IMR-90 (cell line): Measurements from ENCODE around the gene SYNPO2L. TPM values are rescaled to one million over a fixed set of nuclear protein-coding genes. Genes with fewer than 3 reads are reported as not detected.

ENCODE experiments used
- ATAC-seq: fragments of 200-7000 bp; cut with Tn5 transposase; 2 replicates; pipeline ENCODE4 v1.9.1; 2020; ENCODE audit warnings: low read depth, mild to moderate bottlenecking, moderate library complexity
- BruUV-seq: library from RNA; stranded (reverse); fragments of 400-500 nt; replicated peaks from 2 replicates; lab custom pipeline; 2021; lab: Mats Ljungman, UMichigan
- CTCF ChIA-PET: fragments of 300-600 bp; formaldehyde crosslinking; extraction: SDS; loops from one replicate; lab custom pipeline; 2021; ENCODE audit warnings: antibody characterized with exemption; lab: Yijun Ruan, JAX
- POLR2A ChIA-PET: fragments of 300-600 bp; sonication (Branson Sonifier 250); formaldehyde crosslinking; loops from one replicate; lab custom pipeline; 2022; ENCODE audit warnings: antibody characterized with exemption; ENCODE audit not compliant: unreplicated experiment; lab: Charles Lee
- DNase-seq: peaks from one replicate; pipeline ENCODE4 v3.0.0; 2013
- H2AFZ ChIP-seq: replicated peaks from 2 replicates; pipeline ENCODE3; 2013; ENCODE audit warnings: low read length, mild to moderate bottlenecking; ENCODE audit not compliant: poor library complexity
- H2AK5ac ChIP-seq: 2 replicates; pipeline ENCODE4 v1.6.1; 2013; ENCODE audit warnings: low read depth, low read length, inconsistent platforms
- H2AK9ac ChIP-seq: replicated peaks from 2 replicates; pipeline ENCODE3; 2013; ENCODE audit warnings: mild to moderate bottlenecking, low read depth, low read length, moderate library complexity; ENCODE audit not compliant: poor library complexity
- H2BK120ac ChIP-seq: 2 replicates; pipeline ENCODE4 v1.6.1; 2013; ENCODE audit warnings: low read depth, low read length, inconsistent platforms
- H2BK15ac ChIP-seq: 3 replicates; pipeline ENCODE4 v1.6.1; 2013; ENCODE audit warnings: low read depth, low read length, inconsistent platforms
- H2BK20ac ChIP-seq: 2 replicates; pipeline ENCODE4 v1.6.1; 2013; ENCODE audit warnings: low read depth, mild to moderate bottlenecking, inconsistent platforms, low read length, moderate library complexity
- H2BK5ac ChIP-seq: 2 replicates; pipeline ENCODE4 v1.6.1; 2013; ENCODE audit warnings: mild to moderate bottlenecking, low read depth, low read length, inconsistent platforms; ENCODE audit not compliant: poor library complexity, severe bottlenecking
- H3K14ac ChIP-seq: replicated peaks from 2 replicates; pipeline ENCODE4 v1.6.1; 2013; ENCODE audit warnings: low read depth, low read length, inconsistent platforms
- H3K18ac ChIP-seq: 2 replicates; pipeline ENCODE4 v1.6.1; 2013; ENCODE audit warnings: low read depth, low read length, control low read depth
- H3K23ac ChIP-seq: 2 replicates; pipeline ENCODE4 v1.6.1; 2013; ENCODE audit warnings: low read depth, low read length, inconsistent platforms
- H3K27ac ChIP-seq: 2 replicates; pipeline ENCODE4 v1.5.1; 2013; ENCODE audit warnings: mild to moderate bottlenecking, control low read depth, low read length; ENCODE audit not compliant: insufficient read depth
- H3K27me3 ChIP-seq: 2 replicates; pipeline ENCODE4 v1.6.1; 2013; ENCODE audit warnings: low read length; ENCODE audit not compliant: control insufficient read depth, insufficient read depth
- H3K36me3 ChIP-seq: 2 replicates; pipeline ENCODE4 v1.6.1; 2013; ENCODE audit warnings: low read length, mixed read lengths; ENCODE audit not compliant: control insufficient read depth, insufficient read depth
- H3K4ac ChIP-seq: 2 replicates; pipeline ENCODE4 v1.6.1; 2013; ENCODE audit warnings: low read depth, low read length, inconsistent platforms
- H3K4me1 ChIP-seq: 2 replicates; pipeline ENCODE4 v1.6.1; 2013; ENCODE audit warnings: low read length, mixed read lengths; ENCODE audit not compliant: control insufficient read depth, insufficient read depth
- H3K4me2 ChIP-seq: 2 replicates; pipeline ENCODE4 v1.6.1; 2013; ENCODE audit warnings: low read depth, mild to moderate bottlenecking, control low read depth, low read length, moderate library complexity
- H3K4me3 ChIP-seq: 2 replicates; pipeline ENCODE4 v1.5.1; 2013; ENCODE audit warnings: low read depth, mild to moderate bottlenecking, control low read depth, low read length, moderate library complexity; ENCODE audit not compliant: insufficient read depth
- H3K56ac ChIP-seq: 2 replicates; pipeline ENCODE4 v1.6.1; 2013; ENCODE audit warnings: low read length, inconsistent platforms; ENCODE audit not compliant: insufficient read depth; ENCODE audit errors: extremely low read depth
- H3K79me1 ChIP-seq, 2 experiments: 2 replicates each; pipeline ENCODE4 v1.6.1; 2013; ENCODE audit warnings: low read length in 2 of 2, inconsistent platforms in 1 of 2, low read depth in 1 of 2
- H3K9ac ChIP-seq: 2 replicates; pipeline ENCODE4 v1.6.1; 2013; ENCODE audit warnings: low read depth, low read length, control low read depth
- H3K9me1 ChIP-seq: 2 replicates; pipeline ENCODE4 v1.6.1; 2013; ENCODE audit warnings: low read length, inconsistent platforms; ENCODE audit not compliant: insufficient read depth
- H3K9me3 ChIP-seq: 2 replicates; pipeline ENCODE4 v1.6.1; 2013; ENCODE audit warnings: low read length; ENCODE audit not compliant: control insufficient read depth, insufficient read depth
- H4K20me1 ChIP-seq: 2 replicates; pipeline ENCODE4 v1.6.1; 2013; ENCODE audit warnings: low read length, inconsistent platforms; ENCODE audit not compliant: insufficient read depth
- H4K5ac ChIP-seq: 2 replicates; pipeline ENCODE4 v1.6.1; 2013; ENCODE audit warnings: mild to moderate bottlenecking, low read depth, low read length, control low read depth
- H4K8ac ChIP-seq, 2 experiments: 2 replicates each; pipeline ENCODE4 v1.6.1; 2013; ENCODE audit warnings: low read depth in 2 of 2, low read length in 2 of 2, control low read depth in 1 of 2, inconsistent platforms in 1 of 2
- H4K91ac ChIP-seq: 2 replicates; pipeline ENCODE4 v1.6.1; 2013; ENCODE audit warnings: low read depth, low read length, inconsistent platforms; ENCODE audit not compliant: insufficient read depth
- CHD1 ChIP-seq: IDR thresholded peaks from 2 replicates; pipeline ENCODE4 v1.6.1; 2012; ENCODE audit warnings: low read depth, low read length, improper control_type of control experiment
- FOS ChIP-seq: fragments of 150-350 bp; IDR thresholded peaks from 2 replicates; pipeline ENCODE4 v1.6.1; 2016; ENCODE audit warnings: low read depth, low read length
- MAFK ChIP-seq: IDR thresholded peaks from 2 replicates; pipeline ENCODE4 v1.6.1; 2012; ENCODE audit warnings: low read depth, low read length, improper control_type of control experiment
- NFE2L2 ChIP-seq: fragments of 150-350 bp; IDR thresholded peaks from 2 replicates; pipeline ENCODE4 v1.6.1; 2016; ENCODE audit warnings: low read depth, mild to moderate bottlenecking, low read length
- RCOR1 ChIP-seq: IDR thresholded peaks from 2 replicates; pipeline ENCODE4 v1.6.1; 2012; ENCODE audit warnings: mild to moderate bottlenecking, low read length, improper control_type of control experiment; ENCODE audit not compliant: insufficient replicate concordance
- RFX5 ChIP-seq: IDR thresholded peaks from 2 replicates; pipeline ENCODE4 v1.8.0; 2012; ENCODE audit warnings: low read depth, mild to moderate bottlenecking, low read length, moderate library complexity
- SMC3 ChIP-seq: fragments of 150-350 bp; IDR thresholded peaks from 2 replicates; pipeline ENCODE4 v1.6.1; 2016; ENCODE audit warnings: low read depth, mild to moderate bottlenecking, antibody characterized with exemption, low read length, moderate library complexity
- WGBS, 2 experiments: methylation state at CpG; one replicate each; pipeline versions ENCODE4 v1.1.5 to v1.1.7; 2013; ENCODE audit warnings: missing lambda C conversion rate in 2 of 2; ENCODE audit not compliant: insufficient read length in 1 of 2; ENCODE audit errors: extremely low coverage in 2 of 2; 5-methylcytosine and 5-hydroxymethylcytosine counted together
- dilution Hi-C: fragments of 300-500 bp; cut with HindIII; formaldehyde crosslinking; loops from one replicate; pipeline ENCODE4 v1.14.3; 2018; ENCODE audit warnings: low sequenced_read_pairs; ENCODE audit not compliant: unreplicated experiment
- in situ Hi-C: fragments of 300-500 bp; cut with MboI; formaldehyde crosslinking; loops from 3 replicates; pipeline ENCODE4 v1.14.3; 2019; ENCODE audit warnings: low sequenced_read_pairs, inconsistent platforms, mixed read lengths
- intact Hi-C: fragments of 100-400 bp; cut with micrococcal nuclease; formaldehyde crosslinking; loops from 2 replicates; pipeline ENCODE4 v1.10.0; 2022
- polyA plus RNA-seq, 3 experiments: library from polyadenylated mRNA; depleted of rRNA; stranded (reverse); fragments of >200 nt; gene quantifications; 2 replicates each; pipeline ENCODE4 v1.2.3, GENCODE V29; 2012; ENCODE audit warnings: low replicate concordance in 1 of 3
- total RNA-seq: library from RNA; depleted of rRNA; stranded (reverse); fragments of >200 nt; gene quantifications from 2 replicates; pipeline ENCODE4 v1.2.3, GENCODE V29; 2012

The SYNPO2L gene
- total and polyA plus RNA-seq, 2 of the 4 experiments (the other 2 are of a cell fraction) = 0.18 to 0.62 TPM

DNA sequence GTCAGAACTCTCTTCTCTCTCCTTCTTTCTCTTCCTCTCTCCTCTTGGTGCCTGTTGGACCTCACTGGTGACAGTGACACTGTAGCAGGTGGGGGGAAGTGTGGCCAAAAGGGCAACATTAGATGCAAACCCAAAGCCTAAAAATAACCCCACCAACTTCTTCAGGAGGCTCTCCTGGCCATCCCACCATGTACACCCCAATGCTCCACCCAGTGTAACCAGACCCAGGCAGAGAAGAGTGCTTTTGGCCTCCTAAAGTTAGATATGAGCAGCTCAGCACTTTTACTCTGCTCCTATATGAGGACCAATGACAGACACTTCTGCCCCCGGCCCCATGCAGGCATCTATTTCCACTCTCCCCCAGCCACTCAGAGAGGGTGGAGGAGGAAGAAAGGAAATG lies 20.0 kb downstream of the SYNPO2L start:
- H4K20me1 ChIP-seq = no peaks in the 10 kb centered on the region
- H3K9me1 ChIP-seq = no peaks in the 10 kb centered on the region
- H2BK120ac ChIP-seq = no peak overlapping the region
- DNase-seq = no peak
- no peak overlapping the region for H4K5ac ChIP-seq
- no peak overlapping the region for H2BK20ac ChIP-seq
- dilution Hi-C loops (no loop called here), in situ Hi-C loops (loop anchor here (25.0 kb wide), 1 partner anchor 373 kb away; the partner anchor contains the start of gene MRPS16), intact Hi-C loops (no loop called here)
- BruUV-seq = no TSS peak
- ChIA-PET CTCF (interaction anchor here (0.5 to 0.7 kb wide), 3 partner anchors 25 to 95 kb away, joined by 3 to 4 read pairs (median 3); no protein-coding TSS in a partner anchor), POLR2A (no interaction called here)
- no peak overlapping the region for H4K91ac ChIP-seq
- ATAC-seq = no peak
- no peak overlapping the region for H2AFZ ChIP-seq
- peaks cover 6% of the 10 kb centered on the region; the same call in 1 of the 2 replicates for H3K27me3 ChIP-seq
- no peak overlapping the region for H4K8ac ChIP-seq
- H3K23ac ChIP-seq = no peak overlapping the region
- H3K4me2 ChIP-seq = no peak overlapping the region
- H3K14ac ChIP-seq = no peak overlapping the region
- no peak overlapping the region for H3K18ac ChIP-seq
- no peaks in the 10 kb centered on the region for H3K79me1 ChIP-seq
- H3K4me3 ChIP-seq = no peak overlapping the region
- H2AK5ac ChIP-seq = no peak overlapping the region
- no peak overlapping the region for H3K27ac ChIP-seq
- H3K4me1 ChIP-seq = no peaks in the 10 kb centered on the region; the same call in 1 of the 2 replicates
- no peak overlapping the region for H2BK5ac ChIP-seq
- H2BK15ac ChIP-seq = no peak overlapping the region
- no peak overlapping the region for H3K56ac ChIP-seq
- no peaks in the 10 kb centered on the region for H3K36me3 ChIP-seq
- no peak for TF ChIP-seq CHD1
- TF ChIP-seq RFX5 = no peak
- no peak for TF ChIP-seq MAFK
- no peak for TF ChIP-seq RCOR1
- no peak for TF ChIP-seq SMC3
- TF ChIP-seq NFE2L2 = no peak
- TF ChIP-seq FOS = no peak
- WGBS, 2 experiments = no CpG with 5 or more reads among the region's 1 CpG
- H3K9ac ChIP-seq = no peak overlapping the region
- no peaks in the 10 kb centered on the region for H3K9me3 ChIP-seq
- no peak overlapping the region for H3K4ac ChIP-seq
- H2AK9ac ChIP-seq = no peak overlapping the region
